GM19395 (cell line): ENCODE measurements around the gene MTG2.
A peak's percentile ranks its signal among the peaks of the same experiment; 100 is the strongest.

Experiments
- ATAC-seq: cut with Tn5 transposase; IDR thresholded peaks from one replicate; pipeline ENCODE4 v1.9.1; 2021; ENCODE audit warnings: mild to moderate bottlenecking, moderate library complexity; ENCODE audit not compliant: unreplicated experiment

MTG2 gene

GRCh38 chr20:62230696-62231095, 47.9 kb downstream of the MTG2 start:
- ATAC-seq: no peak

- no peak for ATAC-seq
Measured at GRCh38 chr20:62231292-62231691, 48.5 kb downstream of the MTG2 start.

GRCh38 chr20:62232194-62232593, 49.4 kb downstream of the MTG2 start:
- no peak for ATAC-seq

- no peak for ATAC-seq
Measured at GRCh38 chr20:62232770-62233645, 50.2 kb downstream of the MTG2 start.

GRCh38 chr20:62233684-62234083, 50.9 kb downstream of the MTG2 start:
- no peak for ATAC-seq

- no peak for ATAC-seq
Measured at GRCh38 chr20:62234339-62234738, 51.5 kb downstream of the MTG2 start.

GRCh38 chr20:62235001-62235776, 52.4 kb downstream of the MTG2 start:
- no peak for ATAC-seq

- ATAC-seq: no peak
Measured at GRCh38 chr20:62235777-62236157, 52.9 kb downstream of the MTG2 start.

GRCh38 chr20:62236200-62236599, 53.4 kb downstream of the MTG2 start:
- no peak for ATAC-seq

GRCh38 chr20:62236766-62237513, 54.1 kb downstream of the MTG2 start:
- ATAC-seq: no peak

GRCh38 chr20:62237514-62237800, 54.6 kb downstream of the MTG2 start:
- ATAC-seq: no peak

GRCh38 chr20:62237801-62238568, 55.2 kb downstream of the MTG2 start, which contains the start of gene OSBPL2:
Gene OSBPL2 (plus strand): TSS chr20:62238521. CDS start chr20:62256185, 17,664 bp downstream.
- peak; percentile 98 for ATAC-seq

- peak; percentile 4 for ATAC-seq
Measured at GRCh38 chr20:62238569-62239277, 55.9 kb downstream of the MTG2 start.

GRCh38 chr20:62239278-62239879, 56.6 kb downstream of the MTG2 start:
- no peak for ATAC-seq

GRCh38 chr20:62240020-62240685, 57.3 kb downstream of the MTG2 start:
- ATAC-seq: no peak

GRCh38 chr20:62241506-62241905, 58.7 kb downstream of the MTG2 start:
- ATAC-seq: no peak

GRCh38 chr20:62242176-62242575, 59.3 kb downstream of the MTG2 start:
- ATAC-seq: no peak

GRCh38 chr20:62243106-62243505, 60.3 kb downstream of the MTG2 start:
- ATAC-seq: no peak

GRCh38 chr20:62243906-62244515, 61.2 kb downstream of the MTG2 start:
- no peak for ATAC-seq
